GM04504 (cell line): ENCODE data around the gene LGALSL.

Experiments
- DNase-seq: peaks from one replicate; pipeline ENCODE4 v3.0.0-alpha.2; 2012; ENCODE audit warnings: low read depth

LGALSL gene

DNA sequence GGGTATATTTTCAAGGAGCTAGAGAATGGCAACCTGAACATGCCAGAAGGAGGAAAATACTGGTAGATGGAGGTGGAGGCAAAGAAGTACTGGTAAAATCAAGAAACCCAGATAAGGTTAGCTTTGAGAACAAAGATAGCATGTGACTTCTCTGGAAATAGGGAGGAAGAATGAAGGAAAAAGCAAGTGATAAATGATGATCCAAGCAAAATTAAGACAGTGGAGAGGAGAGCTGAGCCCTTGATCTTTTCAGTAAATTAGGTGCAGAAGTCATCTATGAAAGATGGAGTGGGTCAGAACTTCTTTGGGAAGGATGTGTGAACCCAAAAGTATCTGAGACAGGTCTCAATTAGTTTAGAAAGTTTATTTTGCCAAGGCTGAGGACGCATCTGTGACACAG, 44.5 kb downstream of the LGALSL start:
- no peak for DNase-seq

DNA sequence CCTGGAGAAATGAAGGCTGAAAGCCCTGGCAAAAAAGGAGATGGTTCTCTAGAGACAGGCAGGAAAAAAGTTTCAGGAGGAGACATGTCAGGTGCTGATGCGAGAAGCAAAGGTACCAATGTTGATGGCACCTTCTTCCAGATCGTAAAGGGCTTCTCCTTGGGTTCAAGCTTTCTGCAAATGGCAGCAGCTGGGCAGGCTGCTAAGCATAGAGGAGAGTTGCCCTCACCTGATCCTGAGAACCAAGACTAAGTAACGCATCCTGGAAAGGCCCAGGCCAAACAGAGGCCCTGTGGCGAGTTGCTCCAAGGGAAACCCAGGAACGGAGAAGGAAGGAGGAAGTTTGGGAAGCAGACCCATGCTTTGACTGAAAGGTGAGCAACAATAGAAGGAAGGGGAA, 46.6 kb downstream of the LGALSL start:
- DNase-seq: no peak

DNA sequence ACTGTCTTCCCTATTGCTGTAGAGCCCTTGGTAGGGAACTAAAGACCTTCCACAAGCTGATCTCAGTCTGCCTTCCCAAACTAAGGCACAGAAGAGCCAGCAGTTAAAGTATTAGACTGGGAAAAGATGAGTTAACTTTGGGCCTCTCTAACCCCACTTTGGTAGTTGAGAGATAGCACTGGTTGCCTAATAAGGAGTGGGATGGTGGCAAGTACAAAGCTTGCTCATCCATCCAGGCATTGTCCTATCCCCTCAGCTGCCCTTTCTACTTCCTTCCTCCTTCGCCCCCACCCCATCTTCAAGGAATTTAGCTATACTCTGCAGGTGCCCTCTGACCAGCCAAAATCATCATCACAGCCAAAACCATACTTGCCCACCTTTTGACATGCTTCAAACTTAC, 48.0 kb downstream of the LGALSL start:
- no peak for DNase-seq

DNA sequence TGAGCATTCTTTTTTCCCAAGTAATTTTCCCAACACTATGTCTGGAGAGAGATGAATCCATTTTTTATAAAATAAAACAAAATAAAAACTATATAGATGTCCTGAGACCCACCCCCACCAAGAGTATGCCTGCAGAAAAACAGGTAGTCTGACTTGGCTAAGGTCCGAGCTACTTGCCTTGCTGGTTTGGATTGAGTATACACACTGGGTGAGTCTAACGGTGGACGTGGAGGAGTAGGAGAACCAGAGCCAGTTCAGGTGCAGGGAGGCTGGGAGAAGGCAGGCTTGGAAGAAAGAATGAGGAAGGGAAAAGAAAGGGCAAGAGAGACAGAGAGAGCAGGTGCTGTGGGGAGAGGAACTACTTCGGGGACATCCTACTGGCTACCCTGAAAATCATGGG, 48.9 kb downstream of the LGALSL start:
- no peak for DNase-seq

DNA sequence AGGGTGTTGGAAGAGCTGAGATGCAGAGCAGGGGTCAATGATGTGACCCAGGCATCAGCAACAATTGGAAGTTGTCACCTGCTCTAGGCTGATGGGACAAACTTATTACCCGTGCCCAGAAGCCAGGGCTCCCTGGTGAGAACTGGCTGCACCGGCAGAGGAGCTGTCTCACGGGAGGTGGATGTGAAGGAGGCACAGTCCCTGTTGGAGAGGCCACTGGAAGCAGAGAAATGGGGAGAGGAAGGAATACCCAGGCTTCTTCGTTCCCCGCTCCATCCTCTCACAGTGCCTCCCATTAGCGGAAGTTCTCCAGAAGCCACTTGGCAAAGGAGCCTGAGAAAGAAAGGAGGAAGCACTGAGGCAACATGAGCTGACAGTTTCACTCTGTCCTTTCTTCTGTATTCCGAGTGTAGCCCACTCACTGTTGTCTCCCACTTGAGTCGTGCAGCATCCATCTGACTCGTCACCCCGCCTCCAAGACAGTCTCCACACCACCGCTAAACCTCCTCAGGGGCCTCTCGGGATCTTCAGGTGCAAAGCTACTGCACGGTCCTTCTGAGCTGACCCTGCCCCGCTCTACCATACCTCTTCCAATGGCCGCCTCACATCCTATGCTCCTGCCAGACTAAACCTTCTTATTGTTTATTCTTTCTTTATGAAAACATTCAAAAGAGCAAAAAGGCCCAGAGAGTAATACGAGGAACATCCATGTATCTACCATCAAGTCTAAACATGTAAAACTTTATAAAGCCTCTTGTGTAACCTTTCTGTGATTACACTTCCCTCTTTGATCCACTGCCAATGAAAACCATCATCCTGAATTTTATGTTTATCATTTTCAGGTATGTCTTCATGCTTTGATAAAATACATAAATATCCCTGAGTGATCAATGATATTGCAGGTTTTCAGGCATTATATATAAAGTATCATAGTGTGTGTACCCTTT, 51.1 kb downstream of the LGALSL start:
- no peak for DNase-seq

DNA sequence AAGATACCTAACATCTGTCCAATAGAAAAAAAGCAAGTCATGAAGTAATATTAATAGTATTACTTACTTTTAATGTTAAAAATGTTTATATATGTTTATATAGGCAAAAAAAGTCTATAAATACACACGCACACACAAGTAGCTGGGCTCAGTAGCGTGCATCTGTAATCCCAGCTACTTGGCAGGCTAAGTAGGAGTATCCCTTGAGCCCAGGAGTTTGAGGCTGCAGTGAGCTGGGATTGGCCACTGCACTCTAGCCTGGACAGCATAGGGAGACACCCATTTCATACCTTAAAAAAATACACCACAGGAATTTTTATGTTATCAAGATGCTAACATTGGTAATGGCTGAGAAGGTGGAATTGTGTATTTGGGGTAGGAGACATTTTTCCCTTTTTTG, 52.7 kb downstream of the LGALSL start:
- no peak for DNase-seq
